Measurements from ENCODE around the gene LDLRAD2. TPM values are rescaled to one million over a fixed set of nuclear protein-coding genes. Genes with fewer than 3 reads are reported as not detected.
"Not testable (repeated sequence)": the region's sequence is repeated elsewhere in the genome, so short reads cannot be mapped to it uniquely, and the experiment has no call there.

The LDLRAD2 gene
- total and polyA plus RNA-seq, 8 donors: 0.05 to 3.0 (median 0.09) TPM; not detected in 1

DNA sequence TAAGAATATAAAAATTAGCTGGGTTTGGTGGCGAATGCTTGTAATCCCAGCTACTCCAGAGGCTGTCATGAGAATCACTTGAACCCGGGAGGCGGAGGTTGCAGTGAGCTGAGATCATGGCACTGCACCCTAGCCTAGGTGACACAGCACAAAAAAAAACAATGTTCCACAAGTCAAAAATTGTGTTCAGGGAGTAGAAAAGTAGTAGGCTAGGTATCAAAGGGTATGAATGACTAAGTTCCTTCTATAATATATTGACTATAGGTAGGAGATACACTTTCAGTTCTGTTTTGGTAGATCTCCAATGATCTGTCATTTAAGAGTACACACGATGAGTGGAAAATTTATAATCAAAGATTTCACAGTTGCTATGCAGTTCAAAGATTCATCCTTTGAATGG is 45.9 kb upstream of the LDLRAD2 start:
- intact Hi-C loops (cut with DNase I): no loop called here
- no peaks in the 10 kb centered on the region for H3K9me3 ChIP-seq
- DNase-seq: no peak
- peaks cover 13 to 22% (median 16%) of the 10 kb centered on the region in 3 donors for H3K4me1 ChIP-seq
- no peaks in the 10 kb centered on the region for H3K36me3 ChIP-seq
- H3K27ac ChIP-seq: no peak overlapping the region
- no peak for FAIRE-seq
- ATAC-seq: no peak
- WGBS, 2 donors: 63 to 80% methylated on average over 4 of the region's 4 CpGs
- TF ChIP-seq, protein P1, sequence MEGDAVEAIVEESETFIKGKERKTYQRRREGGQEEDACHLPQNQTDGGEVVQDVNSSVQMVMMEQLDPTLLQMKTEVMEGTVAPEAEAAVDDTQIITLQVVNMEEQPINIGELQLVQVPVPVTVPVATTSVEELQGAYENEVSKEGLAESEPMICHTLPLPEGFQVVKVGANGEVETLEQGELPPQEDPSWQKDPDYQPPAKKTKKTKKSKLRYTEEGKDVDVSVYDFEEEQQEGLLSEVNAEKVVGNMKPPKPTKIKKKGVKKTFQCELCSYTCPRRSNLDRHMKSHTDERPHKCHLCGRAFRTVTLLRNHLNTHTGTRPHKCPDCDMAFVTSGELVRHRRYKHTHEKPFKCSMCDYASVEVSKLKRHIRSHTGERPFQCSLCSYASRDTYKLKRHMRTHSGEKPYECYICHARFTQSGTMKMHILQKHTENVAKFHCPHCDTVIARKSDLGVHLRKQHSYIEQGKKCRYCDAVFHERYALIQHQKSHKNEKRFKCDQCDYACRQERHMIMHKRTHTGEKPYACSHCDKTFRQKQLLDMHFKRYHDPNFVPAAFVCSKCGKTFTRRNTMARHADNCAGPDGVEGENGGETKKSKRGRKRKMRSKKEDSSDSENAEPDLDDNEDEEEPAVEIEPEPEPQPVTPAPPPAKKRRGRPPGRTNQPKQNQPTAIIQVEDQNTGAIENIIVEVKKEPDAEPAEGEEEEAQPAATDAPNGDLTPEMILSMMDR (IDR thresholded peaks at IDR 0.05): no peak
- no peaks in the 10 kb centered on the region for H3K27me3 ChIP-seq
- H3K4me3 ChIP-seq: no peak overlapping the region

DNA sequence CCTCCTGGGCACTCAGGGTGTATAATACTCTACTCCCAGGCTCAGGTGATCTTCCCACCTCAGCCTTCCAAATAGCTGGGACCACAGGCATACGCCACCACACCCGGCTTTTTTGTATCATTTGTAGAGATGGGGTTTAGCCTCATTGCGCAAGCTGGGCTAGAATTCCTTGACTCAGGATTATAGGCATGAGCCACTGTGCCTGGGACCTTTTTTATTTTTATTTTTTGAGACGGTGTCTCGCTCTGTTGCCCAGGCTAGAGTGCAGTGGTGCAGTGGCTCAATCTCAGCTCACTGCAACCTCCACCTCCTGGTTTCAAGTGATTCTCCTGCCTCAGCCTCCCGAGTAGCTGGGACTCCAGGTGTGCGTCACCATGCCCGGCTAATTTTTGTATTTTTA is 45.0 kb upstream of the LDLRAD2 start:
- DNase-seq; H3K4me3 ChIP-seq; H3K36me3 ChIP-seq; intact Hi-C loops (cut with DNase I); FAIRE-seq; H3K27me3 ChIP-seq; H3K27ac ChIP-seq; H3K9me3 ChIP-seq; ATAC-seq: not testable (repeated sequence)
- H3K4me1 ChIP-seq: peaks cover 13 to 22% (median 16%) of the 10 kb centered on the region in 3 donors
- 95 to 97% methylated on average over 8 of the region's 8 CpGs for WGBS, 2 donors

DNA sequence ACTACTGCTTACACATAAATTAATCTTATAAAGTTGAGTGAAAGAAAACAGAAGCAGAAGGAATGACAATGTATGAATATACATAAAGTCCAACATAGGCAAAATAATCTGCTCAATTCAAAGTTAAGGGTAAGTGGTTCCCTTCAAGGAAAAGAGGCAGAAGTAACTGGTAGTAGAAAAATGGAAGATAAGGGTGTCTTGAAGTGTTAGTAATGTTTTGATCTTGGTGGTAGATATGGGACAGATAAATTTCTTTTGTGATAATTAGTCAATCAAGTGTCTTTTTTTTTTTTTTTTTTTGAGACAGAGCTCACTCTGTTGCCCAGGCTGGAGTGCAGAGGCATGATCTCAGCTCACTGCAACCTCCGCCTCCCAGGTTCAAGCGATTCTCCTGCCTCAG is 41.9 kb upstream of the LDLRAD2 start:
- Histone ChIP-seq H3K4me3 (no peak overlapping the region), H3K27me3 (no peaks in the 10 kb centered on the region), H3K36me3 (no peaks in the 10 kb centered on the region), H3K27ac (no peak overlapping the region), H3K4me1 (peaks cover 3 to 7% (median 4%) of the 10 kb centered on the region in 3 donors), H3K9me3 (no peaks in the 10 kb centered on the region)
- no peak for ATAC-seq
- no peak for FAIRE-seq
- intact Hi-C loops (cut with DNase I): no loop called here
- no peak for DNase-seq
- 95% methylated on average over 2 of the region's 2 CpGs for WGBS, 2 donors
- TF ChIP-seq, protein P1 (IDR thresholded peaks at IDR 0.05): no peak

DNA sequence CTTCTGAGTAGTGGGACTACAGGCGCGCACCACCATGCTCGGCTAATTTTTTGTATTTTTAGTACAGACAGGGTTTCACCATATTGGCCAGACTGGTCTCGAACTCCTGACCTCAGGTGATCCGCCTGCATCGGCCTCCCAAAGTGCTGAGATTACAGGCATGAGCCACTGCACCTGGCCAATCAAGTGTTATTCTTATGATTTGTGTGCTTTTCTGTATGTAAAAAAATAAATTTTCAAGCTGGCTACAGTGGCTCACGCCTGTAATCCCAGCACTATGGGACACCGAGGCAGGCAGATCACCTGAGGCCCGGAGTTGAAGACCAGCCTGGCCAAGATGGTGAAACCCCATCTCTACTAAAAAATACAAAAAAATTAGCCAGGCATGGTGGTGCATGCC is 41.5 kb upstream of the LDLRAD2 start:
- FAIRE-seq; H3K27ac ChIP-seq; ATAC-seq; H3K9me3 ChIP-seq; H3K27me3 ChIP-seq; H3K36me3 ChIP-seq; intact Hi-C loops (cut with DNase I); H3K4me3 ChIP-seq; DNase-seq; H3K4me1 ChIP-seq: not testable (repeated sequence)
- WGBS, 2 donors: 93 to 96% methylated on average over 9 of the region's 9 CpGs

DNA sequence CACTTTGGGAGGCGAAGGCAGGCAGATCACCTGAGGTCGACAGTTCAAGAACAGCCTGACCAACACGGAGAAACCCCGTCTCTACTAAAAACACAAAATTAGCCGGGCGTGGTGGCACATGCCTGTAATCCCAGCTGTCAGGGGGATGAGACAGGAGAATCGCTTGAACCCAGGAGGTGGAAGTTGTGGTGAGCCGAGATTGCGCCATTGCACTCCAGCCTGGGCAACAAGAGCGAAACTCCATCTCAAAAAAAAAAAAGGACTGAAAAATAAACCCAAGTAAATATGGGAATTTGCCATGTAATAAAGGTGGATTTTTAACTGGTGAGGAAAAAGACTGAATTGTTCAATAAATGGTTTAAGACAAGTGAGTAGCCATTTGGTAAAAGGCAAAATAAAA is 40.4 kb upstream of the LDLRAD2 start:
- H3K4me1 ChIP-seq; H3K27ac ChIP-seq; intact Hi-C loops (cut with DNase I); H3K9me3 ChIP-seq; H3K4me3 ChIP-seq; H3K27me3 ChIP-seq; H3K36me3 ChIP-seq; FAIRE-seq; ATAC-seq; DNase-seq: not testable (repeated sequence)
- 90 to 92% methylated on average over 10 of the region's 10 CpGs for WGBS, 2 donors

DNA sequence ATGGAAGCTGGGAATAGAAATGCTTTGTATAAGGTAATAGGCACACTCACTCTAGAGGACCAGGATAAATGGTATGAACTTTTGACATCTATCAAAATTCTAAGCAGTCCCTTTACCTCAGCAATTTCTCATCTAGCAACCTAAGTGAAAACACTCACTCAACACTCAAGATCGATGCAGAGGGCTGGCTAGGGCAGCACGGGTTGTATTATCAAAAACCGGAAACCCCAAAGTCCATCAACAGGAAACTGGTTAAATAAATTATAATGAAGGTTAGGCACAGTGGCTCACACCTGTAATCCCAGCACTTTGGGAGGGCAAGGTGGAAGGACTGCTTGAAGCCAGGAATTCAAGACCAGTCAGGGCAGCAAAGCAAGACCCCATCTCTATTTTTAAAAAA is 38.5 kb upstream of the LDLRAD2 start:
- Histone ChIP-seq H3K4me1 (peaks cover 0 to 2% (median 0%) of the 10 kb centered on the region in 3 donors), H3K27me3 (no peaks in the 10 kb centered on the region), H3K27ac (no peak overlapping the region), H3K36me3 (no peaks in the 10 kb centered on the region), H3K4me3 (no peak overlapping the region), H3K9me3 (no peaks in the 10 kb centered on the region)
- TF ChIP-seq, protein P1 (IDR thresholded peaks at IDR 0.05): no peak
- DNase-seq: no peak
- intact Hi-C loops (cut with DNase I): no loop called here
- ATAC-seq: peak in 2 of 4 donors; percentile 23 to 39
- FAIRE-seq: no peak
- 43 to 49% methylated on average over 3 of the region's 3 CpGs for WGBS, 2 donors
